Liver (tissue), 9 donors: ENCODE data around the gene SYMPK. TPM values are rescaled to one million over a fixed set of nuclear protein-coding genes. Genes with fewer than 3 reads are reported as not detected.

Source experiments
- DNase-seq: peaks from one replicate; pipeline ENCODE4 v3.0.0-alpha.2; 2017; ENCODE audit warnings: low spot score
- H3K27ac ChIP-seq, 2 donors: one replicate each; pipeline ENCODE4 v1.7.0; 2013; ENCODE audit warnings: inconsistent platforms in 2 of 2, low read length in 2 of 2, control low read depth in 1 of 2, low read depth in 1 of 2, mild to moderate bottlenecking in 1 of 2
- H3K27me3 ChIP-seq, 4 donors: one replicate each; pipeline versions ENCODE4 v1.6.1 to v1.7.0; 2013; ENCODE audit warnings: low read length in 3 of 4, inconsistent platforms in 1 of 4, mild to moderate bottlenecking in 1 of 4, moderate library complexity in 1 of 4; ENCODE audit not compliant: control insufficient read depth in 4 of 4, insufficient read depth in 4 of 4
- H3K36me3 ChIP-seq, 4 donors: one replicate each; pipeline versions ENCODE4 v1.6.1 to v1.7.0; 2013; ENCODE audit warnings: low read length in 3 of 4, mild to moderate bottlenecking in 3 of 4, low read depth in 1 of 4, moderate library complexity in 1 of 4; ENCODE audit not compliant: control insufficient read depth in 4 of 4, insufficient read depth in 3 of 4
- H3K4me1 ChIP-seq, 4 donors: one replicate each; pipeline versions ENCODE4 v1.6.1 to v1.7.0; 2013; ENCODE audit warnings: low read length in 3 of 4, mild to moderate bottlenecking in 3 of 4, moderate library complexity in 1 of 4; ENCODE audit not compliant: control insufficient read depth in 4 of 4, insufficient read depth in 4 of 4
- H3K4me3 ChIP-seq, 3 donors: one replicate each; pipeline versions ENCODE4 v1.6.1 to v1.7.0; 2013; ENCODE audit warnings: low read length in 3 of 3, control low read depth in 1 of 3, low read depth in 1 of 3, mild to moderate bottlenecking in 1 of 3
- H3K9ac ChIP-seq, 2 donors: one replicate each; pipeline ENCODE4 v1.7.0; 2013; ENCODE audit warnings: low read length in 2 of 2, mild to moderate bottlenecking in 2 of 2, moderate library complexity in 2 of 2, control low read depth in 1 of 2, low read depth in 1 of 2
- H3K9me3 ChIP-seq, 4 donors: one replicate each; pipeline versions ENCODE4 v1.6.1 to v1.7.0; 2013; ENCODE audit warnings: low read length in 3 of 4; ENCODE audit not compliant: control insufficient read depth in 4 of 4
- EGR1 ChIP-seq, 2 donors: IDR thresholded peaks; 2 replicates each; pipeline ENCODE4 v1.6.1; 2016 to 2018; ENCODE audit warnings: antibody characterized with exemption in 2 of 2, low read depth in 2 of 2
- FOXA1 ChIP-seq: IDR thresholded peaks from 2 replicates; pipeline ENCODE4 v1.6.1; 2016; ENCODE audit warnings: antibody characterized with exemption
- GABPA ChIP-seq, 2 donors: IDR thresholded peaks in 1 of 2; conservative IDR thresholded peaks in 1 of 2; 2 replicates each; pipeline ENCODE4 v1.6.1; 2016; ENCODE audit warnings: antibody characterized with exemption in 2 of 2, mild to moderate bottlenecking in 1 of 2, moderate library complexity in 1 of 2
- HNF4A ChIP-seq, 2 donors: conservative IDR thresholded peaks; 2 replicates each; pipeline ENCODE4 v1.6.1; 2016; ENCODE audit warnings: antibody characterized with exemption in 2 of 2, mild to moderate bottlenecking in 2 of 2
- HNF4G ChIP-seq: IDR thresholded peaks from 2 replicates; pipeline ENCODE4 v1.6.1; 2016; ENCODE audit warnings: antibody characterized with exemption
- JUND ChIP-seq, 2 donors: IDR thresholded peaks; 2 replicates each; pipeline ENCODE4 v1.6.1; 2016; ENCODE audit warnings: antibody characterized with exemption in 2 of 2
- NR2F2 ChIP-seq: IDR thresholded peaks from 2 replicates; pipeline ENCODE4 v1.6.1; 2016; ENCODE audit warnings: antibody characterized with exemption
- RAD21 ChIP-seq, 2 donors: IDR thresholded peaks; 2 replicates each; pipeline ENCODE4 v1.6.1; 2016; ENCODE audit warnings: antibody characterized with exemption in 2 of 2, mild to moderate bottlenecking in 2 of 2
- RXRA ChIP-seq, 2 donors: IDR thresholded peaks; 2 replicates each; pipeline ENCODE4 v1.6.1; 2017 to 2018; ENCODE audit warnings: antibody characterized with exemption in 2 of 2, mild to moderate bottlenecking in 1 of 2
- SP1 ChIP-seq: IDR thresholded peaks from 2 replicates; pipeline ENCODE4 v1.6.1; 2018; ENCODE audit warnings: antibody characterized with exemption, mild to moderate bottlenecking
- TAF1 ChIP-seq: conservative IDR thresholded peaks from 2 replicates; pipeline ENCODE4 v1.6.1; 2016; ENCODE audit warnings: antibody characterized with exemption, mild to moderate bottlenecking
- YY1 ChIP-seq: IDR thresholded peaks from 2 replicates; pipeline ENCODE4 v1.6.1; 2016; ENCODE audit warnings: antibody characterized with exemption, mild to moderate bottlenecking
- WGBS: extraction: QIAGEN DNeasy Blood & Tissue Kit; methylation state at CpG from one replicate; pipeline ENCODE4 v1.1.7; 2013; 5-methylcytosine and 5-hydroxymethylcytosine counted together
- polyA plus RNA-seq, 2 donors: library from polyadenylated mRNA; stranded (reverse) in 1 of 2; unstranded in 1 of 2; fragments of 200-250 nt in 1 of 2; fragments of >200 nt in 1 of 2; fragmentation: Nextera tagmentation in 1 of 2; extraction: Ambion mirVana in 1 of 2; gene quantifications; one replicate each; pipeline versions ENCODE4 v1.2.1 to v1.2.3, GENCODE V29; 2013 to 2015
- total RNA-seq, 2 donors: library from RNA; depleted of rRNA; stranded (reverse); fragments of >200 nt; gene quantifications; one replicate each; pipeline ENCODE4 v1.2.3, GENCODE V29; 2014
- TF ChIP-seq, protein P1 (sequence below): IDR thresholded peaks from 2 replicates; pipeline ENCODE4 v1.6.1; 2016; ENCODE audit warnings: antibody characterized with exemption
- TF ChIP-seq, protein P2 (sequence below): IDR thresholded peaks from 2 replicates; pipeline ENCODE4 v1.6.1; 2016; ENCODE audit warnings: antibody characterized with exemption
- TF ChIP-seq, protein P3 (sequence below): fragments of 150-350 bp; IDR thresholded peaks from 2 replicates; pipeline ENCODE4 v1.5.1; 2017; ENCODE audit warnings: improper control_type of control experiment, low read depth, low read length; ENCODE audit not compliant: missing input control
- TF ChIP-seq, protein P4 (sequence below): IDR thresholded peaks from 2 replicates; pipeline ENCODE4 v1.6.1; 2016; ENCODE audit warnings: antibody characterized with exemption, mild to moderate bottlenecking
- donor health status: healthy.
- donor health status: healthy.
- donor health status: healthy.
- donor health status: healthy.
- donor health status: healthy.

Gene SYMPK
- total and polyA plus RNA-seq, 4 donors: 5.5 to 26.1 (median 24.1) TPM

DNA sequence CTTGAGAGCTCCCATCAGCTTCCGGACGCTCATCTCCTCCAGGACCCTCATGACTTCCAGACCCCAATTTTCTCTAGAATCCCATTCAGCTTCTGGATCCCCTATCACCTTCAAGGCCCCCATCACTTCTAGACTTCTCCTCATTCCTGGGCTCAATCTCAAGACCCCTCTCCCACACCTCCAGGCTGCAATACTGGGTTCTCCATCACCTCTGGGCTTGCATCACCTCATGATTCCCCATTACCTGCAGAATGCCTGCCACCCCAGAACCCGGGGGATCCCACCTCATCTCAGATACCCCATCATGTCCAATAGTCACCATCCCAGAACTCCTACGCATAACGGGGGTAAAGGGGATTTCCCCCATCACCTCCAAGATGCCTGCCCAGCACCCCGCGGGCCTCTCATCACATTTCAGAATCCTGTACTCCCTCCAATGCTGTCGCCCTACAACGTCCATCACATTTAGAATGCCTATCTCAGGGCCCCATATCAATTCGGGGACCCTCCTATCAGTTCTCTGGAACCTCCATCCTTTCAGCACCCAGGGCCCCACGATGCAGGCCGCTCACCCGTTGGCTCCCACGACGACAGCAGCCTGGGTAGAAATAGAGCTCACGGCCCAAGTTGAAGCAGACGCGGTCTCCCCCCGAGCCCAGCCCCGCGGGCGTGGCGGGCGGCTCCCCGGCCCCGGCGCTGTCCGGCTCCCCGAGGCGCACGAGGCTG, 71.0 kb downstream of the SYMPK start (continued):
- TF ChIP-seq, protein P1, sequence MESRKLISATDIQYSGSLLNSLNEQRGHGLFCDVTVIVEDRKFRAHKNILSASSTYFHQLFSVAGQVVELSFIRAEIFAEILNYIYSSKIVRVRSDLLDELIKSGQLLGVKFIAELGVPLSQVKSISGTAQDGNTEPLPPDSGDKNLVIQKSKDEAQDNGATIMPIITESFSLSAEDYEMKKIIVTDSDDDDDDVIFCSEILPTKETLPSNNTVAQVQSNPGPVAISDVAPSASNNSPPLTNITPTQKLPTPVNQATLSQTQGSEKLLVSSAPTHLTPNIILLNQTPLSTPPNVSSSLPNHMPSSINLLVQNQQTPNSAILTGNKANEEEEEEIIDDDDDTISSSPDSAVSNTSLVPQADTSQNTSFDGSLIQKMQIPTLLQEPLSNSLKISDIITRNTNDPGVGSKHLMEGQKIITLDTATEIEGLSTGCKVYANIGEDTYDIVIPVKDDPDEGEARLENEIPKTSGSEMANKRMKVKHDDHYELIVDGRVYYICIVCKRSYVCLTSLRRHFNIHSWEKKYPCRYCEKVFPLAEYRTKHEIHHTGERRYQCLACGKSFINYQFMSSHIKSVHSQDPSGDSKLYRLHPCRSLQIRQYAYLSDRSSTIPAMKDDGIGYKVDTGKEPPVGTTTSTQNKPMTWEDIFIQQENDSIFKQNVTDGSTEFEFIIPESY: no peak
- TF ChIP-seq, protein P2, sequence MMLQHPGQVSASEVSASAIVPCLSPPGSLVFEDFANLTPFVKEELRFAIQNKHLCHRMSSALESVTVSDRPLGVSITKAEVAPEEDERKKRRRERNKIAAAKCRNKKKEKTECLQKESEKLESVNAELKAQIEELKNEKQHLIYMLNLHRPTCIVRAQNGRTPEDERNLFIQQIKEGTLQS: no peak
- no peak for TF ChIP-seq RAD21 (IDR thresholded peaks at IDR 0.05)

DNA sequence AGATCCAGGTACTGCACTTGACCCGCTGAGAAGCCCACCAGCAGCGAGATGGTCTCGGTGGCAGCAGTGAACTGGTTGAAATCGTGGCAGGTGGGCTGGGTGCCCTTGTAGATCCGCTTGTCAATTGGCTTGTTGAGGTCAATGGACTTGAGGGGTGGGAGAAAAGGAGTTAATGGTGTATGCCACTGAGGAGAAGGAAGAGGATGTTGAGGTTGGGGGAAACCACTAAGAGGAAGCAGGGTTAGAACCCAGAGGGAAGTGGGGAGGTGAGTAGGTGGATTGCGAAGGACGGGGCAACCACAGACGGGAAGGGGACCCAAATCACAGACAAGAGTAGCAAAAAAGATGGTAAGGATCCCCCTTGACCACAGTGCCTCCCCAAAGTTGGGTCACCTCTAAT, 72.0 kb downstream of the SYMPK start:
- no peak overlapping the region for H3K27ac ChIP-seq
- H3K36me3 ChIP-seq: peaks cover 0 to 27% (median 6%) of the 10 kb centered on the region in 4 donors
- no peak for DNase-seq
- H3K4me3 ChIP-seq: no peak overlapping the region
- H3K9me3 ChIP-seq: no peaks in the 10 kb centered on the region
- peaks cover 0 to 14% (median 13%) of the 10 kb centered on the region in 4 donors for H3K4me1 ChIP-seq
- no peaks in the 10 kb centered on the region for H3K27me3 ChIP-seq
- 79% methylated on average over 8 of the region's 8 CpGs for WGBS
- TF ChIP-seq SP1 (no peak), HNF4G (no peak), TAF1 (no peak), NR2F2 (no peak), FOXA1 (no peak), GABPA (IDR thresholded peaks at IDR 0.05 in 1 of 2, conservative IDR thresholded peaks at IDR 0.05 in 1 of 2) (no peak), RXRA (IDR thresholded peaks at IDR 0.05) (no peak), HNF4A (conservative IDR thresholded peaks at IDR 0.05) (no peak), YY1 (no peak), EGR1 (IDR thresholded peaks at IDR 0.05; ENCODE audit: low read depth in 2 of 2) (no peak), JUND (IDR thresholded peaks at IDR 0.05) (no peak)
- TF ChIP-seq, protein P1: no peak
- TF ChIP-seq, protein P3, sequence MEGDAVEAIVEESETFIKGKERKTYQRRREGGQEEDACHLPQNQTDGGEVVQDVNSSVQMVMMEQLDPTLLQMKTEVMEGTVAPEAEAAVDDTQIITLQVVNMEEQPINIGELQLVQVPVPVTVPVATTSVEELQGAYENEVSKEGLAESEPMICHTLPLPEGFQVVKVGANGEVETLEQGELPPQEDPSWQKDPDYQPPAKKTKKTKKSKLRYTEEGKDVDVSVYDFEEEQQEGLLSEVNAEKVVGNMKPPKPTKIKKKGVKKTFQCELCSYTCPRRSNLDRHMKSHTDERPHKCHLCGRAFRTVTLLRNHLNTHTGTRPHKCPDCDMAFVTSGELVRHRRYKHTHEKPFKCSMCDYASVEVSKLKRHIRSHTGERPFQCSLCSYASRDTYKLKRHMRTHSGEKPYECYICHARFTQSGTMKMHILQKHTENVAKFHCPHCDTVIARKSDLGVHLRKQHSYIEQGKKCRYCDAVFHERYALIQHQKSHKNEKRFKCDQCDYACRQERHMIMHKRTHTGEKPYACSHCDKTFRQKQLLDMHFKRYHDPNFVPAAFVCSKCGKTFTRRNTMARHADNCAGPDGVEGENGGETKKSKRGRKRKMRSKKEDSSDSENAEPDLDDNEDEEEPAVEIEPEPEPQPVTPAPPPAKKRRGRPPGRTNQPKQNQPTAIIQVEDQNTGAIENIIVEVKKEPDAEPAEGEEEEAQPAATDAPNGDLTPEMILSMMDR: no peak
- TF ChIP-seq, protein P4, sequence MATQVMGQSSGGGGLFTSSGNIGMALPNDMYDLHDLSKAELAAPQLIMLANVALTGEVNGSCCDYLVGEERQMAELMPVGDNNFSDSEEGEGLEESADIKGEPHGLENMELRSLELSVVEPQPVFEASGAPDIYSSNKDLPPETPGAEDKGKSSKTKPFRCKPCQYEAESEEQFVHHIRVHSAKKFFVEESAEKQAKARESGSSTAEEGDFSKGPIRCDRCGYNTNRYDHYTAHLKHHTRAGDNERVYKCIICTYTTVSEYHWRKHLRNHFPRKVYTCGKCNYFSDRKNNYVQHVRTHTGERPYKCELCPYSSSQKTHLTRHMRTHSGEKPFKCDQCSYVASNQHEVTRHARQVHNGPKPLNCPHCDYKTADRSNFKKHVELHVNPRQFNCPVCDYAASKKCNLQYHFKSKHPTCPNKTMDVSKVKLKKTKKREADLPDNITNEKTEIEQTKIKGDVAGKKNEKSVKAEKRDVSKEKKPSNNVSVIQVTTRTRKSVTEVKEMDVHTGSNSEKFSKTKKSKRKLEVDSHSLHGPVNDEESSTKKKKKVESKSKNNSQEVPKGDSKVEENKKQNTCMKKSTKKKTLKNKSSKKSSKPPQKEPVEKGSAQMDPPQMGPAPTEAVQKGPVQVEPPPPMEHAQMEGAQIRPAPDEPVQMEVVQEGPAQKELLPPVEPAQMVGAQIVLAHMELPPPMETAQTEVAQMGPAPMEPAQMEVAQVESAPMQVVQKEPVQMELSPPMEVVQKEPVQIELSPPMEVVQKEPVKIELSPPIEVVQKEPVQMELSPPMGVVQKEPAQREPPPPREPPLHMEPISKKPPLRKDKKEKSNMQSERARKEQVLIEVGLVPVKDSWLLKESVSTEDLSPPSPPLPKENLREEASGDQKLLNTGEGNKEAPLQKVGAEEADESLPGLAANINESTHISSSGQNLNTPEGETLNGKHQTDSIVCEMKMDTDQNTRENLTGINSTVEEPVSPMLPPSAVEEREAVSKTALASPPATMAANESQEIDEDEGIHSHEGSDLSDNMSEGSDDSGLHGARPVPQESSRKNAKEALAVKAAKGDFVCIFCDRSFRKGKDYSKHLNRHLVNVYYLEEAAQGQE: no peak
- TF ChIP-seq, protein P2: no peak
- no peak overlapping the region for H3K9ac ChIP-seq
